H54 (cell line): ENCODE measurements around the gene GRID1.
"Not testable (repeated sequence)": the region's sequence is repeated elsewhere in the genome, so short reads cannot be mapped to it uniquely, and the experiment has no call there.

Source experiments
- DNase-seq: peaks from one replicate; pipeline ENCODE4 v3.0.0; 2011; ENCODE audit warnings: low spot score, mixed read lengths; ENCODE audit not compliant: insufficient read length
- FAIRE-seq: peaks from 3 replicates; lab custom pipeline; 2011; peaks lifted over from hg19 to GRCh38; lab: Jason Lieb, UNC
- POLR2A ChIP-seq: IDR thresholded peaks from 2 replicates; pipeline ENCODE4 v1.6.1; 2011; ENCODE audit warnings: low read depth, mild to moderate bottlenecking, low read length

Gene GRID1

DNA sequence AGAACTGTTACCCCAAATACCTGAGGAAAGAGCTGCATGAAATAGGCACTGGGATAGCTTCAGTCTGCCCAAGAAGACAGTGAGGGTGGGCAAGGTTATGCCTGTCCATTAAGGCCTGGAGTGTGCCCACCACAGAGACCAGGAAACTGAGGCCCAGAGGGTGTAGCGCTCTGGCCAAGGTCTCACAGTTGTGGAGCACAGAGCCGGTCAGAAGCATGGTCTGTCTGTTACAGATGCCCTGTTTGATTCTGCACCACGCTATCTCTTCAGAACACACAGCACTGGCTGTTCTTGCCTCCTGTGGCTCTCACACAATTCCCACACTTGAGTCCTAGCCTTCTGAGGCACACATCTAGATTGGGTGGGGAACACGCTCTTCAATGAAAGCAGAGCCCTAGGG lies 261.4 kb downstream of the GRID1 start:
- FAIRE-seq (no peak), DNase-seq (no peak)
- no peak for TF ChIP-seq POLR2A

DNA sequence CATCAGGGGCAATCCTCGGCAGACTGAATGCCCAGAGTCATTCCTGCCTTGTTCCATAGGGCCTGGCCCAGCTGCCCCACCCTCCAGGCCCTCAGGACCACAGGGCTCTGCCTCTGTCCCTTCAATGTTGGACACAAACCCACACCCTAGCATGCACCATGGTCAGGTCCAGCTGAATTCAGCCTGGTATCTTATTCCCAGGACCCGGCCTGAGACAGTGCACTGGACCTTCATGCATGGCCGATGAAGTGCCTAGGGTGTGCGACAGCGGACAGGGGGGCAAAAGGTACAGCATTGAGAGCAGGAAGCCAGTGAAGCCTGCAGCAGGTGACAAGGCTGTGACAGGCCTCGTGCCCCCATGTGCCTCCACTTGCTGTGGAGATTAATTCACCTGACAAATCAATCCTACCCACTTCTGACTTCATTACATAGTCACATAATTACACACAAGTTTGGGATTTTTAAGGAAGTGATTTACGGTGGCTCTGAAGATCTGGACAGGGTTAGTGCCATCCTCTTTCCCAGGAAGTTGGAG lies 261.9 kb downstream of the GRID1 start:
- DNase-seq (no peak), FAIRE-seq (no peak)
- no peak for TF ChIP-seq POLR2A

DNA sequence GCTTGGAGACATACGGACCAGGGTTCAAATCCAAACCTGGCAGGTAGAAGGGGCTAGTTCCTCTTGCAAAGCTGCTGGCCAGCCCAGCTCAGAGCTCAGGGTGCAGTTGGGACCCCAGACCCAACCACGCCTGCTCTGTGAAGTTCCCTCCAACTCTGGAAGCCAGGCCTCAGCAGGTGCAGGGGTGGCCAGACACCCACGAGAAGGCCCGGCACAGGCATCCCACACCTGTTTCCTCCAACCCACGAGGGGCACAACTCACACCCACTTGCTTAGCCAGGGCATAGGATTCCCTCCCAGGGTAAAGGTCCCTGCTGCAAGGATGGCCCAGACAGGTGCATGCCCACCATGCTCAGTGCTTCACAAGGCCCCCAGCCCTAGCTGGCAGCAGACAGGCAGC lies 262.4 kb downstream of the GRID1 start:
- FAIRE-seq = no peak
- DNase-seq = no peak
- TF ChIP-seq POLR2A = no peak

DNA sequence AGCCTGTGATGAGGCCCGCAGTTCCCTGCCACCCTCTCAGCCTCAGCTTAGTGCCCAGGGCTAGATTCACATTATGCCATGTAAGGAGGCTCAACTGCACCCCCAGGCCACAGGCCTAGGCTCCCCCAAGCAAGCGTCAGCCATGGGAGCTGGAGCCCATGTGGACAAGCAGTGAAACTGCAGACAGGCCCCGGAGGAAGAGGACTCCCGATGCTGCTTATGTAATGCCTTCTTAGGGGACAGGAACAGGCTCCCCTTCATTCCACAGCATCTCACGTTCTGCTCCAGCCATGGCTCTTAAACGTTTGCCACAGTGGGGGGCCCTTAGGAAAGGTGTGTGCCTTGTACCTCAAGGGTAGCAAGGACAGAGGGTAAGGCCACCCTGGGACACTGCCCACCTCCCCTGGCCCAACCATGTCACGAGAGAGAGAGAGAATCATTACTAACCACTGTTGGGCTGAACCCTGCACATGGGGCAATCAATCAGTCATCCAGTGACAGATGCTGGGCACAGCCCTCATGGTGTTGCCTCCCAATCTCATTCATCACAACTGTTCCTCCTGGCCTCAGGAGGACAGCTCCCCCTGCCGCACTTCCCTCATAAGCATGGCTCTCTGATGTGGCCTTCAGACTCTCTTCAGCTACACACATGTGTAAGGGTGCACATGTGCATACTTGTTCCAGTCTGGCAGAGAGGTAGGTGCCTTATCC lies 263.0 kb downstream of the GRID1 start:
- FAIRE-seq (no peak), DNase-seq (no peak)
- TF ChIP-seq POLR2A = no peak

DNA sequence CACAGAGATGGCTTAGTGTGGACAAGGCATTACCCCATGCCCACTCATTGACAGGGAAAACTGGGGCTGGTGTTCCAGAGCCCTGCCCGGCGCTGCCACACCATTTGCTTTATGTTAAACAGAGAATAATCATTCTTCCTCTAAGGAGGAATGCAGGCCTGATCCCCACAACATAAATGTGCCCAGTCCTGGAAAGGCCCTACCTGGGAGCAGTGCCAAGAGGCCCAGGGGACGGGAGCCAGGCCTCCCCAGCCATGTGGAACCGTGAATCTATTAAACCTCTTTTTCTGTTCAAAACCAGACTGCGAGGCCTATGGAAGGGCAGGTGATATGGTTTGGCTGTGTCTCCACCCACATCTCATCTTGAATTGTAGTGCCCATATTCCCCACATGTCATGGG lies 264.1 kb downstream of the GRID1 start:
- DNase-seq (no peak), FAIRE-seq (no peak)
- no peak for TF ChIP-seq POLR2A

DNA sequence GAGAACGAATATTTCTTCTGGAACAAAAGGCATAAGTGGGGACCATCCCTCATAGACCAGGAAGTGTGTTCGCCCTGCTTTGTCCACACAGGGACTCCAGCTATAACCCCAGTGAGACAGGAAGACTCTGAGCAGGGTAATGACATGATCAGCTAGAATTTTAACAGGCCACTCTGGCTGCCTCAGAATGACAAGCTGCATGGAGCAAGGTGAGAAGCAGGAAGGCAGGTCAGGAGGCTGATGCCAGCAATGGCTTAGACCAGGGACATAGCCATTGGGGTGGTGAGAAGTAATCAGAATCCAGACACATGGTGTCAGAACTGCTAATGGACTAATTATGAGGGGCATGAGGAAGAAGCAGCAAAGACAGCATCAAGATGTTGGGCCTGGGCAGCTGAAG lies 264.6 kb downstream of the GRID1 start:
- DNase-seq (no peak), FAIRE-seq (no peak)
- TF ChIP-seq POLR2A = no peak

DNA sequence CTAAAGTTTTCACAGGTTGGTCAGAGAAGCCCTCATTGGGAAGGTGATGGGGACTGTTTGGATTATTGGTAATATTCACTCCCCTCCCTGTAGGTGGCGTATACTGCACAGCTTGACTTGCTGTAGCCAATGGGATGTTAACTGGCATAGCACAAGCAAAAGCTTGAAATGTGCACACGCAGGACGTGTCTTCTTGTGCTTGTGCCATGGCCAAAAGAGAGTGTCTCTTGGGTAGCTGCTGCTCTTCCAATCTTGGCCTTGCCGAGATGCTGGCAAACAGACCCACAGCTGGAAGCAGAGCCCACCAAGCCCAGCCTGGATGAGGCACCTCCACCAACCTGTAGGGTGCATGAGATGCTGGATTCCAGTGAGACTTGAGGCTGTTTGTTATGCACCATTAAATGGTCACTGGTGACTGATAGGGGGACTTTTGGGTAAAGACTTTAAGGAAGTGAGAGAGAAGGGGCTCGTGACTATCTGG lies 266.0 kb downstream of the GRID1 start:
- DNase-seq (peak; percentile 66), FAIRE-seq (peak; percentile 58)
- TF ChIP-seq POLR2A = no peak

DNA sequence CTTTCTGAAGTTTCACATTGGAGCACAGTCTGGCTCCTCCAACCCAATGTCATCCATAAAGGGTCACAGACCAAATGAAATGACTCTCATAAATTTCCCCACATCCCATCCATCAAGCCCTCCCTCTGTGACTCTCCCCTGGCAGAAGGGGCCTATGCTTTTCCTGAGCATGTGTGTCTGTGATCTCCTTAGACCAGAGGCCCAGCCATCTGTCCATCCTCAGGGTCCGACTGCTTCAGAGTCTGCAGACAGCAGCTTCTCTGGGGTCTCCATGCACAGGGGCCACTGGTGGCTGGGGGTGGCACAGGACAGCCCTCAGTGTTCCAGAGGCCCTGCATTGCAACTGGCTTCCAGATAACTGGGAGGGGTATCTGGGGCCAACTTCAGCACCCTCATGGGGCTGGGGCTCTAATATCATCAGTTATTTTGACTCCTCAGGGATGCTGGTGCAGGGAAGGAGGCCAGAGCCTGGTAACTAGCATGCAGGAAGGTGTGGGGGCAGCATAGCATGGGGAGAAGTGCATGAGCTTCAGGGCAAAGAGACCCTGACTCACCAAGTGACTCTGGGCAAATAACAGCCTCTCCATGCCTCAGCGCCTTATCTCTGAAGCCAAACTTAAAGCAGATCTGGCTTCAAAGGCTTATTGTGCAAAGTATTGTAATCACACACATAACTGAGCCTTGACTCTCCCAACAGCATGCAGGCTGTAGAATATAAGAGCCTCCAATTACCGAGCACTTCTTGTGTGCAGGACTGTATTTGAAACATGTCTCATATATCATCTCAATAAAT lies 266.9 kb downstream of the GRID1 start:
- no peak for TF ChIP-seq POLR2A

DNA sequence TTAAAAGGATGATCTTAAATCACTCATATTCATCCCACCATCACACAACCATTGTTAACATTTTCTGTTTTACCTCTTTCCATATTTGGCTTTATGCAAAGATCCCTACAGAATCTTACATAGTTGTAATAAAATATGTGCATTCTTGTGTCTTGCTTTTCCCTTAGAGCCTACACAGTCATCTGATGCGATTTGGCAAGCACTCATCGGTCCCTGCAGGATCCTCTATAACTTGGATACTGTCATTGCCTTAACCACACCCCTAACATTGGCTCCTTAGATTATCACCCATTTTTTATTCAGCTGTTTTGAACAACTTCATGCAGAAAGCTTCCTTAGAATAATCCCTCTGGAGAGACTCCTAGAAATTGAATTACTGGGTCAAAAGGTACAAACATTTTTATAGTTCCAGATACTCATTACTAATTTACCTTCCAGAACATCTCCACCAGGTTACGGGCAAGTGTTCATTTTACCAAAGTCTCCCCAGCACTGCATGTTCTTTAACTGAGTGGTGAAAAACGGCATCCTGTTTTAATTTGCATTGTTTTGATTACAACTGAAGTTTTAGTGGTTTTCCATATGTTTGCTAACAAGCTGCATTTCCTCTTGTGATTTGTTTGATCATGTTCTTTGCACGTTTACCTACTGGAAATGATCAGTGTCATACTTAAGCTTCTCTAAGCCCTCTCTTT lies 268.3 kb downstream of the GRID1 start:
- FAIRE-seq = no peak
- DNase-seq = no peak
- TF ChIP-seq POLR2A = no peak

More for the DNA sequence above, 266.9 kb downstream of the GRID1 start:
- FAIRE-seq (no peak), DNase-seq (no peak)

DNA sequence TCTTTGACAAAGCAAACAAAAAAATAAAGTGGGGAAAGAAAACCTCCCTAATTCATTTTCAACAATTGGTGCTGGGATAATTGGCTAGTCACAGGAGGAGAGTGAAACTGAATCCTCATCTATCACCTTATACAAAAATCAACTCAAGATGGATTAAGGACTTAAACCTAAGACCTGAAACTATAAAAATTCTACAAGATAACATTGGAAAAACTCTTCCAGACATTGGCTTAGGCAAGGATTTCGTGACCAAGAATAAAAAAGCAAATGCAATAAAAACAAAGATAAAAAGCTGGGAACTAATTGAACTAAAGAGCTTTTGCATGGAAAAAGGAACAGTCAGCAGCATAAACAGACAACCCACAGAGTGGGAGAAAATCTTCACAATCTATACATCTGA lies 271.5 kb downstream of the GRID1 start:
- not testable (repeated sequence) for DNase-seq, FAIRE-seq

DNA sequence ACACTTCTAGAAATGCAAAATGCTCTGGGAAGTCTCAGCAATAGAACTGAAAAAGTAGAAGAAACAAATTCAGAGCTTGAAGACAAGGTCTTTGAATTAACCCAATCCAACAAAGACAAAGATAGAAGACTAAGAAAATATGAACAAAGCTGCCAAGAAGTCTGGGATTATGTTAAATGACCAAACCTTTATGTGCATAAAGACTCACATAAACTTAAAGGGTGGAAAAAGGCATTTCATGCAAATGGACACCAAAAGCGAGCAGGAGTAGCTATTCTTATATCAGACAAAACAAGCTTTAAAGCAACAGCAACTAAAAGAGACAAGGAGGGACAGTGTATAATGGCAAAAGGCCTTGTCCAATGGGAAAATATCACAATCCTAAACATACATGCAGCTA lies 274.3 kb downstream of the GRID1 start:
- not testable (repeated sequence) for DNase-seq, FAIRE-seq

DNA sequence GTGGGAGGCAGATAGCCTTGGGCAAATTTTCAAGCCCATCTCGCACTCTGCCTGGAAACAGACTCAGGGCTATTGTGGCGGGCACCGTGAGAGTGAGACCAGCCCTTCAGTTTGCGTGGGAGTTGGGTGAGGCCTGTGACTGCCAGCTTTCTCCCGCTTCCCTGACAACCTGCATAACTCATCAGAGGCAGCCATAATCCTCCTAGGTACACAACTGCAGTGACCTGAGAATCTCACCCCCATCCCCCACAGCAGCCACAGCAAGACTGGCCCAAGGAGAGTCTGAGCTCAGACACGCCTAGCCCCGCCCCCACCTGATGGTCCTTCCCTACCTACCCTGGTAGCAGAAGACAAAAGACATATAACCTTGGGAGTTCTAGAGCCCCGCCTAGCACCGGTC lies 275.4 kb downstream of the GRID1 start:
- no peak for FAIRE-seq
- TF ChIP-seq POLR2A = no peak
- DNase-seq = no peak

DNA sequence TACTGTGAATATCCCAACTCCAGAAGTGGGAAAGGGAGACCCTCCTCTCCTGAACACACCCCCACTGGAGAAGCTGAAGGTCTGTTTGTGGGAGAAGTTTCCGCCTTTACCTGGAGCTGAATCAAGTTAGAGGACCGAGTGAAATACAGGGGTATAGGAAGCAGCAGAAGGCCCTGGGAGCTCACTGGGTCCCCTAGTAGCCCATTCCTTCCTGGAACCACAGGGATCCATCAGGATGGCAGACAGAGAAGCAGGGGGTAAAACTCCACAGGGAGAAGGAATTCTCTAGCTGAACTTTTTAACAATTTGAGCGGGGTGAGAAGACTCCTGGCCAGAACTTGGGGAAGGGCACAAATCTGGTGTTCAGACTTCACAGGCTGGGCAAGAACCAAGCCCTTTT lies 275.8 kb downstream of the GRID1 start:
- FAIRE-seq (no peak), DNase-seq (no peak)
- TF ChIP-seq POLR2A = no peak

DNA sequence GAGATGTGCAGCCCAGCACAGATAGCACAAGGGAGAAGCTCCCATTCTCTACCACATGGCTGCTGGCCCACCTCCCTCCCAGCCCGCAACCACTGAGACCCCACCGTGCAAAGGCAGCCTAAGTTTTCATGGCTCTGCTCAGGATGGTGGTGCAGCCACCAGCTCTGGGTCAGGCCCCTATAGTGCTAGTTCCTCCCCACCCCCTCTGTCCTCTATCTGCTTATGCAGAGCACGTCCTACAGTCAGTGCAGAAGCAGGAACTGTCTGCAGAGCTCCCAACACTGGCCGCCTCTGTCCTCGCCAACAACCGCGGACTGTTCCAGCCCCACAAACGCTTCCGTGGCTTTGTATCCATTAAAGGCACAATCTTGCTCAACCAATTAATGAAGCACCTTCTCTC lies 278.9 kb downstream of the GRID1 start:
- no peak for DNase-seq
- FAIRE-seq = no peak
- no peak for TF ChIP-seq POLR2A

DNA sequence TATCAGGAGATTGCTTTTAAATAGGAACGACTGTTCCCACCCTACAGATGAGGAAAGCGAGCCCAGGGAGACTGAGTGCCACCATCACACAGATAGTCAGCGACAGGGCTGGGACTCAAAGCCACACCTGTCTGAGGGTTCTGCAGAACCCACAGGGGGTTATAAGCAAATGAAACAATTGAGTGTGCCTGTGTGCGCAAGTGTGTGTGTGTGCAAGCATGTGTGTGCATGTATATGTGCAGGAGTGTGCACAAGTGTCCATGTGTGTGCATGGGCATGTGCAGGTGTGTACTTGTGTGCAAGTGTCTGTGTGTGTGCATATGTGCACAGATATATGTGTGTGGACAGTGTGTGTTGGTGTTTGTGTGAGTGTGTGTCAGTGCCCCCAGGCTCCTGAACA lies 280.2 kb downstream of the GRID1 start:
- DNase-seq = no peak
- no peak for TF ChIP-seq POLR2A
- FAIRE-seq = no peak
